ENCODE results near the gene FAM98B. TPM values are rescaled to one million over a fixed set of nuclear protein-coding genes. Genes with fewer than 3 reads are reported as not detected.

The FAM98B gene
- total RNA-seq, 1 donor from 2014 or later, result 30.7 TPM

- Mint-ChIP-seq H3K4me3 (no peak overlapping the region), H3K9me3 (no peaks in the 10 kb centered on the region), H3K27ac (no peak overlapping the region), H3K27me3 (no peaks in the 10 kb centered on the region), H3K4me1 (peaks cover 39% of the 10 kb centered on the region), H3K36me3 (ENCODE audit: low read depth) (peaks cover 4% of the 10 kb centered on the region)
- DNase-seq (no peak), ATAC-seq (ENCODE audit: low read depth) (no peak)
- POLR2A ChIA-PET, result no interaction called here
- intact Hi-C loops (cut with micrococcal nuclease), result loop anchor here (10.0 kb wide), 1 partner anchor 1734 kb away; no protein-coding TSS in a partner anchor
- CTCF ChIA-PET, result interaction anchor here (1.0 to 3.4 kb wide), 3 partner anchors 20 to 239 kb away, joined by 3 to 12 read pairs (median 4); no protein-coding TSS in a partner anchor
- TF ChIP-seq CTCF (IDR thresholded peaks at IDR 0.05), result no peak
These were observed 6.6 kb downstream of the FAM98B start for GRCh38 chr15:38460543-38460942.

- ATAC-seq (ENCODE audit: low read depth) (peak; percentile 85), DNase-seq (no peak)
- Mint-ChIP-seq H3K4me3 (no peak overlapping the region), H3K9me3 (no peaks in the 10 kb centered on the region), H3K27me3 (no peaks in the 10 kb centered on the region), H3K4me1 (peaks cover 36% of the 10 kb centered on the region), H3K36me3 (ENCODE audit: low read depth) (peaks cover 8% of the 10 kb centered on the region), H3K27ac (no peak overlapping the region)
- CTCF ChIA-PET, result interaction anchor here (1.0 to 3.4 kb wide), 3 partner anchors 21 to 238 kb away, joined by 3 to 12 read pairs (median 4); no protein-coding TSS in a partner anchor
- POLR2A ChIA-PET, result no interaction called here
- intact Hi-C loops (cut with micrococcal nuclease), result loop anchor here (10.0 kb wide), 1 partner anchor 1734 kb away; no protein-coding TSS in a partner anchor
- TF ChIP-seq CTCF (IDR thresholded peaks at IDR 0.05), result no peak
These were observed 7.3 kb downstream of the FAM98B start for GRCh38 chr15:38461066-38461833.

- no peak overlapping the region for H3K4me3 Mint-ChIP-seq
- TF ChIP-seq CTCF (IDR thresholded peaks at IDR 0.05), result no peak
- peaks cover 27% of the 10 kb centered on the region for H3K4me1 Mint-ChIP-seq
- H3K36me3 Mint-ChIP-seq (ENCODE audit: low read depth), result peaks cover 25% of the 10 kb centered on the region
- no peaks in the 10 kb centered on the region for H3K27me3 Mint-ChIP-seq
- CTCF ChIA-PET, result interaction anchor here (0.9 to 2.7 kb wide), 5 partner anchors 22 to 235 kb away, joined by 3 to 10 read pairs (median 5); partner anchors contain the start of gene RASGRP1
- no peak for DNase-seq
- intact Hi-C loops (cut with micrococcal nuclease), result loop anchor here (10.0 kb wide), 1 partner anchor 1731 kb away; no protein-coding TSS in a partner anchor
- no peak overlapping the region for H3K27ac Mint-ChIP-seq
- no peak for ATAC-seq (ENCODE audit: low read depth)
- POLR2A ChIA-PET, result no interaction called here
- no peaks in the 10 kb centered on the region for H3K9me3 Mint-ChIP-seq
These were observed 10.0 kb downstream of the FAM98B start for GRCh38 chr15:38463893-38464292.

GRCh38 chr15:38464675-38465074, 10.7 kb downstream of the FAM98B start:
- H3K27me3 Mint-ChIP-seq, result no peaks in the 10 kb centered on the region
- intact Hi-C loops (cut with micrococcal nuclease), result loop anchor here (10.0 kb wide), 1 partner anchor 1730 kb away; no protein-coding TSS in a partner anchor
- no peaks in the 10 kb centered on the region for H3K9me3 Mint-ChIP-seq
- H3K27ac Mint-ChIP-seq, result no peak overlapping the region
- no peak overlapping the region for H3K4me3 Mint-ChIP-seq
- ATAC-seq (ENCODE audit: low read depth) (no peak), DNase-seq (no peak)
- ChIA-PET CTCF (interaction anchor here (0.9 to 2.7 kb wide), 4 partner anchors 22 to 234 kb away, joined by 3 to 10 read pairs (median 6); no protein-coding TSS in a partner anchor), POLR2A (interaction anchor here (1.5 kb wide), 1 partner anchor 10 kb away, joined by 5 read pairs; the partner anchor contains the start of gene FAM98B)
- no peak for TF ChIP-seq CTCF (IDR thresholded peaks at IDR 0.05)
- H3K36me3 Mint-ChIP-seq (ENCODE audit: low read depth), result peaks cover 24% of the 10 kb centered on the region
- H3K4me1 Mint-ChIP-seq, result peaks cover 23% of the 10 kb centered on the region

- H3K4me3 Mint-ChIP-seq, result no peak overlapping the region
- DNase-seq (no peak), ATAC-seq (ENCODE audit: low read depth) (no peak)
- CTCF ChIA-PET, result interaction anchor here (0.7 to 2.5 kb wide), 6 partner anchors 13 to 228 kb away, joined by 3 to 26 read pairs (median 4); no protein-coding TSS in a partner anchor
- H3K36me3 Mint-ChIP-seq (ENCODE audit: low read depth), result peaks cover 51% of the 10 kb centered on the region
- H3K9me3 Mint-ChIP-seq, result no peaks in the 10 kb centered on the region
- intact Hi-C loops (cut with micrococcal nuclease), result no loop called here
- no peaks in the 10 kb centered on the region for H3K27me3 Mint-ChIP-seq
- no peaks in the 10 kb centered on the region for H3K4me1 Mint-ChIP-seq
- POLR2A ChIA-PET, result no interaction called here
- no peak for TF ChIP-seq CTCF (IDR thresholded peaks at IDR 0.05)
- H3K27ac Mint-ChIP-seq, result no peak overlapping the region
These were observed 16.9 kb downstream of the FAM98B start for GRCh38 chr15:38470816-38471215.

Data from activated B cell treated with CpG ODN at 0.5 μM for 24 hours (primary cell).